ENCODE measurements around the gene MUC5B.

DNA sequence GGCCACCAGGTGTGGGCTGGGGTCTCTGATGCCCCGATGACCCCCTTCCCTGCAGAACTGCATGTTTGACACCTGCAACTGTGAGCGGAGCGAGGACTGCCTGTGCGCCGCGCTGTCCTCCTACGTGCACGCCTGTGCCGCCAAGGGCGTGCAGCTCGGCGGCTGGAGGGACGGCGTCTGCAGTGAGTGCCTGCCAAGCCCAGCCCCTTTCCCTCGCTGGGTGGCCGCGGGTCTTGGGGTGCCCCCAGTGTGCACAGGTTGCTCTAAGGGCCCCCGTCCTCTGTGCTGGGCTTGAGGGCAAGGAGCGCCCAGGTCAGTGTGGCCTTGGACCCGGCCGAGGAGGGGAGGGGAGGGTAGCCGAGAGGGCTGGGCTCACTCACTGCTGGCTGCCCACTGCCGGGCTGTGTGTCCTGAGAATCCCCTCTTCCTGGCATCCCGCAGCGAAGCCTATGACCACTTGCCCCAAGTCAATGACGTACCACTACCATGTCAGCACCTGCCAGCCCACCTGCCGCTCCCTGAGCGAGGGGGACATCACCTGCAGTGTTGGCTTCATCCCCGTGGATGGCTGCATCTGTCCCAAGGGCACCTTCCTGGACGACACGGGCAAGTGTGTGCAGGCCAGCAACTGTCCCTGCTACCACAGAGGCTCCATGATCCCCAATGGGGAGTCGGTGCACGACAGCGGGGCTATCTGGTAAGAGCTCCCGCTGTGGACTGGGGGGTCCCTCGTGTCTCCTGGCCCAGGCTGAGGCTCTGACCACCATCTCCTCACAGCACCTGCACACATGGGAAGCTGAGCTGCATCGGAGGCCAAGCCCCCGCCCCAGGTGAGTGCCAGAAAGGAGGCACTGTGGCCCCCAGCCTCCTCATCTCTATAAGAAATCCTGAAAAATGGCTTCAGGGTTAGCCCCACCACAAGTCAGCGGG lies 48.2 kb upstream of the MUC5B start:
- TF ChIP-seq POLR2A (IDR thresholded peaks at IDR 0.05; ENCODE audit: low read depth, low read length) (no peak), POLR2AphosphoS5 (IDR thresholded peaks at IDR 0.05; ENCODE audit: low read depth, low read length) (no peak), TAF1 (IDR thresholded peaks at IDR 0.05; ENCODE audit: low read depth, low read length) (no peak), SPI1 (IDR thresholded peaks at IDR 0.05; ENCODE audit: low read depth, low read length) (no peak)
